ENCODE measurements around the gene MOCOS.

MOCOS gene

DNA sequence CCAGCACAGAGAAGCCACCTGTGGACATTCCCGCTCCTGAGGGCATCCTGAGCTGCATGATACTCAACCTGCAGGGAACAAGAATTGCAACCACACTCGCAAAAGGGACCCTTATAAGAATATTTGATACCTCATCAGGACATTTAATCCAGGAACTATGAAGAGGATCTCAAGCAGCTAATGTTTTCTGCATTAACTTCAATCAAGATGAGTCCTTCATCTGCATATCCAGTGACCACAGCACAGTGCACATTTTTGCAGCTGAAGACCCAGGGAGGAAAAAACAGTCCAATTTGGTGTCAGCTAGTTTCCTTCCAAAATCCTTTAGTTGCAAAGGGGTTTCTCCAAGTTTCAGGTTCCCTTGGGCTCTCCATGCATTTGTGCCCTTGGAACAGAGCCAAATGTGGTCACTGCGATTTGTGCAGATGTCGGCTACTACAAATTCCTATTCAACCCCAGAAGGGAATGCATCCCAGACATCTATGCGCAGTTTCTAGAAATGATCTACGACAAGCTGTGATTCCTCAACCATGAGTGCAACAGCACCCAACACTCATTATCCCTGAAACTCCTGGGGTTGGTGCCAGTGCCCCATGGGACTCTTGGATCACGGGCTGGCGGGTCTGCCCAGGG, 86.9 kb downstream of the MOCOS start:
- no peak for DNase-seq

GRCh38 chr18:36275561-36275960, 88.3 kb downstream of the MOCOS start:
- DNase-seq: no peak

DNA sequence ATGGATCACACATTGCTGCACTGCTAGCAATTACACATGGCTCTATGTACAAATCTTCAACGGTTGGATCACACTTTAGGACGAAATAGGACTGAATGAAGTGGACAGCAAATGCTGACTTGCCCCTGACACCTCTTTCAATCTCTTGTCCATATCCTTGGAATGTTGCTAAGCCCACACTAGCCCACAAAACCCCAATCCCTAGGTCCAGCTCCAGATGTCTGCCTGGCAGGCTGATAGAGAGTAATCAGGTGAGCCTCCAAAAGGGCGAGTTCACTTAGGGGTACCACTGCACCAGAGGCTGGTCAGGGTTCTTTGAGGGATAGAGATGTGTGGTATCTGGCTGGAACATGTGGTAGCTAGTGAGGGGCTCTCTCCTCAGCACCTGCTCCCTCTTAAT, 91.7 kb downstream of the MOCOS start:
- DNase-seq: no peak

GRCh38 chr18:36281936-36282335, 94.6 kb downstream of the MOCOS start:
- no peak for DNase-seq

DNA sequence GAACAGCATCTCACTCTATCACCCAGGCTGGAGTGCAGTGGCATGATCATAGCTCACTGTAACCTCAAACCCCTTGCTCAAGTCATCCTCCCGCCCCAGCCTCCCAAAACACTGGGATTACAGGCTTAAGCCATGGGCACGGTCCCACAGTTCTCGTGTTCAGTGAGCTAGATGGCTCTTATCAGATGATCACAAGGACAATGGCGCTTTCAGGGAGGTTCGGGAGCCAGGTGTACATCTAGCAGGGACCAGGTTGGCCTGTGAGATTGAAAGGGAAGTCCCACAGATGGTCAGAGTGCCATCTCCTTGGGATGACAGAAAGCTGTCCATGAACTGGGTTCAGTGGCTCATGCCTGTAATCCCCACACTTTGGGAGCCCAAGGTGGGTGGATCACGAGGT, 96.2 kb downstream of the MOCOS start:
- DNase-seq: no peak

DNA sequence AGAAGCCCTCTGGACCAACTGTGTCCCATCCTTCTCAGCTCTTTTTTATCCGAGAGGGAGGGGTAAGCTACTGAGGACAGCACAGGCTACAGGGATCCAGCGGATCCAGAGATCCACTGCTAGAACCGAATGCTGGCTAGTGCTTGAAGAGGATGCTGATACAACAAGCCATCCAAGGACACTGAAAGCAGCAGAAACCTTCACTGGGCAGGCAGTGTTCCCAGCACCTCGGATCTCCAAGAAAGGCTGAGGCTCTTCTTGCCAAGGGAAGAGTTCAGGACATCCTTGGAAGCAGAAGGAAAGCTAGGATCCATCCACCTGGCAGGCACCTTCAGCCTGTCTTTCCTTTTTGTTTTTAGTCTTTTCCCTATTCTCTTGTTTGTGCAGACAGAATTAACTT, 97.0 kb downstream of the MOCOS start:
- DNase-seq: no peak

GRCh38 chr18:36284671-36285295, 97.5 kb downstream of the MOCOS start:
- DNase-seq: peak; percentile 64

- no peak for DNase-seq
These were observed 100.4 kb downstream of the MOCOS start for GRCh38 chr18:36287653-36288052.

GRCh38 chr18:36288689-36289088, 101.4 kb downstream of the MOCOS start:
- DNase-seq: no peak

DNA sequence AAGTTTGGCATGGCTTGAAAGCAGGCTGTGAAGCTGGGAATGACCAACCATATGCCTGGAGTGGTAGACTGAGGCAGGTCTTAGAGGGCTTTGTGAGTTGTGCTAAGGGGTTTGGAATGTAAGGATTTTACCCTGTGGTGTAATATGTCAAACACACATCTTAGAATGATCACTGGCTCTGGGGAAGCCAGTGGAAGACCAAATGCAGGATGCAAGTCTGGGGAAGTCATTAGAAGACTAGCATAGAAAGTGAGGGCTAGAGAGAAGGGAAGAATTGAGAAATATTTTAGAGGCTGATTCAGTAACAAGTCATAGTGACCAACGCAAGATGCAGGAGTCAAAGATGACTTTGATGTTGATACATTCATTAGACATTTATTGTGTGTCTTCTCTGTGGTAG, 106.7 kb downstream of the MOCOS start:
- no peak for DNase-seq

DNA sequence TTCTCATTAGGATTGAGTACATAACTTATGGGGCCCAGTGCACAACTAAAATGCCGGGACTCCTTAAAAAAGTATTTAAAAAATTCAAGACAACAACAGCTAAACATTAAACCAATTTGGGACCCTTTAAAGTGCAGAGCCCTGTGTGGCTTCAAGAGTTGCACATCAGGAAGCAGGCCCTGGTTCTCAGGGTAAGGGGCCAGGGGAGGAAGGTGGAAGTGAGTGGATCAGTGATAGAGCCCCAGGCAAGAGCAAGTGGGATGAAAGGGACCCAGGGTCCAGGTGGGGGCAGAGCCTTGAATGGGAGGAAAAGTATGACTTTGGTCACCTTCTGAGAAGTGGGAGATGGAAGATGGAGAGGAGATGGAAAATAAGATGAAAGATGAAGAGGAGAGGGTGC, 107.9 kb downstream of the MOCOS start:
- no peak for DNase-seq

DNA sequence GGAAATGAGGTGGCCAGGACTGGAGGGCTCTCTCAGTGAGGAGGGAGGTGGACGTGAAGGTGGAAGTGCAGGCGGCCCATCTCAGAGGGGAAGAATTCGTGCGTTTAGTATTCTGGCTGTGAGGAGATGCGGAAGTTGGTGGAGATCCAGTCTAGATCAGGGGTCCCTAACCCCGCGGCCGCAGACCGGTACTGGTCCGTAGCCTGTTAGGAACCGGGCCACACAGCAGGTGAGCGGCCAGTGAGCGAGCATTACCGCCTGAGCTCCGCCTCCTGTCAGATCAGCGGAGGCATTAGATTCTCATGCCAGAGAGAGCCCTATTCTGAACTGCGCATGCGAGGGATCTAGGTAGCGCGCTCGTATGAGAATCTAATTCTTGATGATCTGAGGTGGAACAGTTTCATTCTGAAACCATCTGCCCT, 108.6 kb downstream of the MOCOS start:
- DNase-seq: no peak

GRCh38 chr18:36296650-36297416, 109.5 kb downstream of the MOCOS start:
- peak; percentile 64 for DNase-seq

GRCh38 chr18:36297417-36298125, 110.3 kb downstream of the MOCOS start, which contains the start of gene FHOD3:
TSS of gene FHOD3 (plus strand) at chr18:36297713. CDS start at chr18:36297836, 123 bp downstream.
- peak; percentile 33 for DNase-seq

GRCh38 chr18:36298126-36298741, 110.9 kb downstream of the MOCOS start:
- DNase-seq: peak; percentile 56

DNA sequence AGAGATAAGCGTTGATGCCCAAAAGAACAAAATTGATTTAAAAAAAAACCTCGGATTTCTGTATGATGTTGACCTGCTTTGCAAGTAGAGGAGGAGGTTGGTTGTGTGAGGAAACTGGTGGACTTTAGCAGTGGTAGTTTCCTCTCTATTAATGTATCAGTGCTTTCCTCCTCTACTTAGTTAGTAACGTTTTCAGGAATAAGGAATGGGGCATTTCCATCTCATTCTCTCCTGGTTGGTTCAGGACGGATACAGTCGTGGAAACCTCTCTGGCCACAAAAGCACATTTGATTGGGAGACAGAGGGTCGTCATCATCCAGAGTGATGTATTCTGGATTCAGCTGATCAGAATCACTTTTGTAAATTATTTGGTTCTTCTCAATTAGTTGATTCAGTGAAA, 111.7 kb downstream of the MOCOS start:
- DNase-seq: no peak

- no peak for DNase-seq
These were observed 112.9 kb downstream of the MOCOS start for GRCh38 chr18:36300211-36300610.

DNA sequence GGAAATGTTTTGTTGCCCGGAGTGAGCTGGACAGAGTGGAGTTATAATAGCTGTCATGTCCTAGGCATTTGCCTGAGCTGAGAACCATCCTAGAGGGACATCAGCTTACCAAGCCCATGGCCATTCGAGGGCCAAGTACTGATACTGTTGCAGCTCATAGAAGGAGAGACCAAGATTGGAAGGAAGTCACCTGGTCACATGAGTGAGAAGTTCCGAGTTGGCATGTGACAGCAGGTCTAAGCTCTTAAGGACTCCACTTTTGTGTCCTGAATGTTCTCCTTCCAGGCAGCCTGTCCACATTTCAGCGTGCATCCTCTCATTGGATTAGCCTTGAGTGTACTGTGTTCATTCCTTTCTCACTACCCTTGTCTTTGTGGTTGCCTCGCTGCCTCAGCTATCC, 114.6 kb downstream of the MOCOS start:
- no peak for DNase-seq

- DNase-seq: no peak
These were observed 115.4 kb downstream of the MOCOS start for GRCh38 chr18:36302676-36303075.

- no peak for DNase-seq
These were observed 116.0 kb downstream of the MOCOS start for GRCh38 chr18:36303211-36303844.

DNA sequence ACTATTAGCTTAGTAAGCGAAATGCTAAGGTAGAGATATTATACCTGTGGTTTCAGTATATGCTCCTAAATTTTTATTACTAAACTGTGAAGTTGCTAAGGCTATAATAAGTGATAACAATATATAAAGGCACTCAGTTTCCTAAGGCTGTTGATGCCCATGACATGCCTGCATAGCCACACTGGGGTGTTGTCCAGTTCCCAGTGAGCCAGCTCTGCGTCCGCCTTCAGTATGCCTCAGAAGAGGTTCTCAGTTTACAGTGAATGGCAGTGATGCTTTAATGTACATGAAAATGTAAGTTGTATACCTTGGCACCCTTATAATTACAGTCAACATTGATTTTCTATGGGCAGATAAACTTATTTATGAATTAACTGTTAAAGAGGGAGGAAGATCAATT, 117.4 kb downstream of the MOCOS start:
- DNase-seq: no peak

GRCh38 chr18:36305375-36305774, 118.1 kb downstream of the MOCOS start:
- DNase-seq: no peak

- no peak for DNase-seq
These were observed 120.2 kb downstream of the MOCOS start for GRCh38 chr18:36307513-36307912.
